NCI-H2107 treated with DMSO at 0.1 percent for 48 hours (cell line): ENCODE results near the gene TRIM71.
"Not testable (repeated sequence)": the region's sequence is repeated elsewhere in the genome, so short reads cannot be mapped to it uniquely, and the experiment has no call there.

Experiments
- DNase-seq: peaks from one replicate; lab custom pipeline; 2025; ENCODE audit not compliant: unreplicated experiment; lab: John Stamatoyannopoulos, UW

TRIM71 gene

GRCh38 chr3:32817558-32818228 is at the start of gene TRIM71:
TRIM71 (plus strand) TSS chr3:32817997; CDS start chr3:32818081, 84 bp downstream.
- DNase-seq, result no peak

- no peak for DNase-seq
These were observed 39.4 kb upstream of the TRIM71 start for GRCh38 chr3:32778389-32778788.

- no peak for DNase-seq
These were observed 37.6 kb upstream of the TRIM71 start for GRCh38 chr3:32780071-32780734.

DNA sequence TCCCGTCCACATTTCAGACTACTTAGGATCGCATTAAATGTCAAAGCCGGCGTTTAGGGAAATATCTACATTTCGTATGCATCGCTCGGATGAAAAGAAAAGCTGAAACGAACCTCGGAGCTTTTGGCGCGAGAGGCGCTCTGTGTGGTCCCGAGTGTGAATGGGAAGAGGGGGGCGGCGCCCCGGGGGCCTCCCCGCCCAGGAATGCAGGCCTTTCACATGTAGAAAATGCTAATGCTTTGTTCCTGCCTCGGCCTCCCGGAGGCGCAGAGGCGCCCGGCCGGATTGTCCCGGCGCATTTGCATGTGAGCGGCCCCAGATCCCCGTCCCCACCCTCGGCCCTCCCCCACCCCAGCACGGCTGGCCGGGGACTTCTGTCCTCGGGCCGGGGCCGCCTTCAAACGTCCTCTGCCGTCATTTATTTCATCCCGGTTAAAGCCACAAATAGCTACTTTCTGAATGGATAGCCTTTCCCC is 37.0 kb upstream of the TRIM71 start:
- no peak for DNase-seq

DNA sequence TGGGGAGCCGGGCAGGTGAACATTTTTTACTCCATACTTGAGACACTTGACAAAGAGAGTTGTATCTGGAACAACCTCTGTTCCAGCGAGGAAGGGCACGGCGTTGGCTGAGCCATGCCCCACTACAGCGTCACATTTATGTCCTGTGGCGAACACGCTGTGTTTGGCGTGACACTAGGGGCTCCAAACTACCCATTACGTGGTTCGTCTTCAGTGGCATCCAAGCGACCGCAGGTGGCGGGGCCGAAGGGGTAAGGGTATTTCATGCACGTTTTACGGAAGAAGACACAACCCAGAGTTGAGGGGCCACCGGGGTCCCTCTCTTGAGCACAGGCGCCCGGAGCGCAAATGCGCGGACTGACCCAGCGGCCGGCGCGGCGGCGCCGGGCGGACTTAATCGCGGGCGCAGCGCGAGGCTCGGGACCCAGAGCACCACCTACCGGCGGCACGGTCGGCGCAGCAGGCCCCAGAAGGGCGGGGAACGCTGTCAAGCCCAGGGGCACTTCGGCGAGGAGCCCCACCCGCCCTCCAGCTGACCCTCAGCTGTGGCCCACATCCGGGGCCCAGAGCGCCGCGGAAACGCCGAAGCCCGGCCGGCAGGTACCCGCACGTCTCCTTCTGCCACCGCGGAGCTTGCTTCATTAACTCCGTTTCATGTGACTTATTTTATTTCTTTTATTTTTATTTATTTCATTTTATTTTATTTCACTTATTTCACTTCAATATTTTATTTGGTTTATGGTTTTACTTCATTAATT is 36.4 kb upstream of the TRIM71 start:
- DNase-seq, result no peak

DNA sequence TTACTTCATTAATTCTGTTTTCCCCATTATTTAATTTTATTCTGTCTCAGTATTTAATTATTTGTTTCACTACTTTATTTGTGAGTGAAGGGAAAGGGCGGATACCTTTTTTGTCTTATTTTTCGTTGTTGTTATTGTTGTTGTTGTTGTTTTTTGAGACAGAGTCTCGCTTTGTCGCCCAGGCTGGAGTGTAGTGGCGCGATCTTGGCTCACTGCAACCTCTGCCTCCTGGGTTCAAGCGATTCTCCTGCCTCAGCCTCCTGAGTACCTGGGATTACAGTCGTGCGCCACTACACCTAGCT is 35.9 kb upstream of the TRIM71 start:
- not testable (repeated sequence) for DNase-seq

DNA sequence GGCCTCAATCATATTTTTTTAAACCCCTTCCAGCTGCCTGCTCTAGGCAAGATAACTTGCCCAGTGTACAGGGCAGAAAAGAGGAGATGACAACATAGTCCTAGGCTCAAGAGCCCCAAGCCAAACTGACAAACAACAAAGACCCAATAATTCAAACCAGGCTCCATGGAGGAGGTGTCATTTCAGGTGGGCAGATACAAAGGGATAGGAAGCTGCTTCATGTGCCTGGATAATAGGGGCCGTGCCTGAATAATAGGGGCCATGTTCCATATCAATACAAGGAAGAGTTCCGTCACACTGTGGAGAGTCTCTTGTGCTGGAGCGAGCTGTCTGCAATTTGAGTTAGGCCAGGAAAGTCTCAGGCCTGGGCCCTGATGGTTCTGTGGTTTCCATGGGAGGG is 35.4 kb upstream of the TRIM71 start:
- DNase-seq, result no peak

GRCh38 chr3:32791833-32792232 is 26.0 kb upstream of the TRIM71 start:
- no peak for DNase-seq

DNA sequence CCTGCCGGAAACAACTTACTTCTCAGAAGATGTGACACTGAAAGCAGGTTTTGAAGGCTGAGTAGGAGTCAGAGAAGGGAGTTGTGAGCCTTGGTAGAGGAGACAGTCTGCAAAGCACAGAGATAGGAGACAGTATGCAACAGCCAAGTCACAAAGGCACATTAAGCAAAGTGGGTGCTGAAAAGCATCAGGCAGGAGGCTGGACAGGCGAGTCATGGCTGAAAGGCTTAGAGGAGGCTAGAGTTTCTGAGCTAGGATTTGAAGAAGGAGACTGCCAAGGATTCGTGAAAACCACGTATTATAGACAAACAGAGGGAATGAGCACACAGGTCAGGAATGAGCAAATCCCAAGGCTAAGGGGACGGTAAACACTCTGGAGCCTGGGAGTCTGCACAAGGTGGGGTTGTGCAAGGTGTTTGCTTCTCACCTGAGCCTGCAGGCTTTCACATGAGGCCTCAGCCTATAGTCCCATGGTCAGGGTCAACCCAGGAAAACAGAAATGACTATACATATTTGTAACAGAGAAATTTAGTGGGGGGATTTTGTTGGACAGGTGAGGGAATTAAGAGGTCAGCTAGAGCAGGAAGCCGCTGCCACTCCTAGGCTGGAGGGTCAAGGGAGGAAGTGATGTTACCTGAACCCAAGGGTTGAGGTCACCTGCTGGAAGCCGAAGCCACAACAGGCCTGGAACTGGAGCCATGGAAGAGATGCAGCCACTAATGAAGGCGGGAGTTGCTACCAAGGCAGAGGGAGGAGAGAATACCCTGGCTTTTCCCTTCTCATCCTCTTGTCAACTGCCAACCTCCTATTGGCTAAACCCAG is 23.1 kb upstream of the TRIM71 start:
- no peak for DNase-seq

DNA sequence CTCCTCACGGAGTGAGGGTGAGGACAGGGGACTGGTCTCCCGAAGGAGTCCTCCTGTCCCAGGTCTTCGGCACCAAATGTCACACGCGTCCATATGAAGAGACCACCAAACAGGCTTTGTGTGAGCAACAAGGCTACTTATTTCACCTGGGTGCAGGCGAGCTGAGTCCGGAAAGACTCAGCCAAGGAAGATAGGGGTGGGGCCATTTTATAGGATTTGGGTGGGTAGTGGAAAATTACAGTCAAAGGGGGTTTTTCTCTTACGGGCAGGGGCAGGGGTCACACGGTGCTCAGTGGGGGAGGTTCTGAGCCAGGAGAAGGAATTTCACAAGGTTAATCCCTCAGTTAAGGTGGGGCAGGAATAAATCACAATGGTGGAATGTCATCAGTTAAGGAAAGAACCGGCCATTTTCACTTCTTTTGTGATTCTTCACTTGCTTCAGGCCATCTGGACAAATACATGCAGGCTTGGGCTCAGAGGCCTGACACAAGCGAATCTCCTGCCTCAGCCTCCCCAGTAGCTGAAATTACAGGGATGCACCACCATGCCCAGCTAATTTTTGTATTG is 21.3 kb upstream of the TRIM71 start:
- DNase-seq, result not testable (repeated sequence)

GRCh38 chr3:32797776-32798175 is 20.0 kb upstream of the TRIM71 start:
- DNase-seq, result no peak

DNA sequence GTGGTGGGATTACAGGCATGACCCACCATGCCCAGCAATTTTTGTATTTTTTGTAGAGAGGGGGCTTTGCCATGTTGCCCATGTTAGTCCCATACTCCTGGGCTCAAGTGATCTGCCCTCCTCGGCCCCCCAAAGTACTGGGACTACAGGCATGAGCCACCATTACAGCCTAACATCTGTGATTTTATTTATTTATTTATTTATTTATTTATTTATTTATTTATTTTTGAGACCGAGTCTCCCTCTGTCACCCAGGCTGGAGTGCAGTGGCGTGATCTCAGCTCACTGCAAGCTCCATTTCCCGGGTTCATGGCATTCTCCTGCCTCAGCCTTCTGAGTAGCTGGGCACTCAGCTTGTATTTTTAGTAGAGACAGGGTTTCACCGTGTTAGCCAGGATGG is 16.4 kb upstream of the TRIM71 start:
- not testable (repeated sequence) for DNase-seq

- DNase-seq, result no peak
These were observed 4.6 kb upstream of the TRIM71 start for GRCh38 chr3:32813180-32813579.

DNA sequence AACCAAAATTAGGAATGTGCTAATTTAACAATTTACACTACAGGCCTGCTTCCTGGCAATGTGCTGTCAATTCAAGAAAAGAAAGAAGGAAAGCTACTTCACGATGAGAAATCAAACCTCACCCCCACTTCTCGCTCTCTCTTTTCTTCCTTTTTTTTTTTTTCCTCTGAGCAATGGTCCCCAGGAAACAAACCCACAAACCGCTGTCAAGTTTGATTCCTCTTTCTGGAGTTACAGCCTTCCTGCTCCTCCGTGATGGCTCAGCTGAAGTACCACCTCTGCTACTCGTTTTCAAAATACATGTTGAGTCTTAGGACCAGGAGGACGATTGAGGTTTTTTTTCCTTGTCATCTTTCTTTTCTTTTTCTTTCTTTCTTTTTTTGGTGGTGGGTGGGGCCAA is 3.4 kb upstream of the TRIM71 start:
- DNase-seq, result no peak

DNA sequence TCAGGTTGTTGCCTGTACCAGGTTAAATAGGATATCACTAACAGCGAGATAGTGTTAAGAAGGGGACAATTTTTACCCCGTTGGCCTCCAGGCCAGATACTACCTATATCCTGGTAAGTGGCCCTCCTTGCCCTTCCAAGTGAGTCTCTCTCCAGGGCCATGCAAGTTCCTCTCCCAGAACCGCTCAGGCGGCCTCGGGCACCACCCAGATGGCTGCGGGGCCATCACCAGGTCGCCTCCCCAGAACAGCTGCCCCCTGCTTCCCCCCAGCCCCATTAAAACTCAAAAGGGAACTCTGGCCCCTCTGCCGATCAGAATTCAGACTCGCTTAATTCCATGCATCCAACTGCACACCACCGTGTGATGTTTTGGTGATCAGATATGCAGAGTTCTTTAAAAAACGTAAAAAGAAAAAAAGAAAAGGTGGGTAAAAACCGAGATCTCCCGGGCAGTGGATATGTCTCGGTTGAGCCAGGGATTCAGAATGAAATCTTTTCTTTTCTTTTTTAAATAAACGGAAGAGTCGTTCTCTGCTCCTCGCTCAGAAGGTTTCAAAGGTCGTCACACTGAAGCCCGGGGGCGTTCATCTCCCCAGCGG is 1.9 kb upstream of the TRIM71 start:
- no peak for DNase-seq

DNA sequence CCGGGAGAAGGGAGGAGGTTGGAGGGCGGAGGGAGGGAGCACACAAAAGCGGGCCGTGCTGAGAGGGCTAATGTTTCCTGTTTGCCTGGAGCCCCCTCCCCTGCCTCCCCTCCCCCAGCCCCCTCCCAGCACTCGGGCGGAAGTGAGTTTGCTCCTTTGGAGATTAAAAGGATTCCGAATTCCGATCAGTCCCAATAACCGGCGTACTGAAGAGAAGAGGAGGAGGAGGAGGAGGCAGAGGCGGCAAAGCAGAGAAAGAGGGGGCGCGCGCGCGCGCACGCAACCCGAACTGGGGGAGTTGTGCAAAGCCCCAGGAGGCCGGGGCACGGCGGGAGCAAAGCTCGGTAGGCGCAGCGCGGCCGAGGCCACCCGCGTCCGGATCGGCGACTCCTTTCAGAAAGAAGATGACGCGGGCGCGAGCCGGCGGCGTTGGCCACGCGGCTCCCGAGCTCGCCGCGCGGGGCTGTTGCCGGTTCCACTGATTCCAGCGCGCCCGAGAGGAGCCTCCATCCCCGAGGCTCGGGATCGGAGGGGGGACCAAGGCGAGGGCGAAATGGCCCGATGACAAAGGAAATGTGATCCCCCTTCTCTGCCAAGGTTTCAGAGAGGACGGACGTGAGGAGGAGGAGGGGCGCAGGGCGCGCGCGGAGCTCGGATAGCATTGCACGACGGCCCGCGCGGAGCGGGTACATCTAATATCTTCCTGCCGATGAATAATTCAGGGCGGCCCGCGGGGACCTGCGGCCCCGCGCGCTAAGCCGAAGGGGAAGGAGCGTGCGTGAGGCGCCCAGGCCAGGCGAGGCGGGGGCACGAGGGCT is 1.1 kb upstream of the TRIM71 start:
- DNase-seq, result no peak

DNA sequence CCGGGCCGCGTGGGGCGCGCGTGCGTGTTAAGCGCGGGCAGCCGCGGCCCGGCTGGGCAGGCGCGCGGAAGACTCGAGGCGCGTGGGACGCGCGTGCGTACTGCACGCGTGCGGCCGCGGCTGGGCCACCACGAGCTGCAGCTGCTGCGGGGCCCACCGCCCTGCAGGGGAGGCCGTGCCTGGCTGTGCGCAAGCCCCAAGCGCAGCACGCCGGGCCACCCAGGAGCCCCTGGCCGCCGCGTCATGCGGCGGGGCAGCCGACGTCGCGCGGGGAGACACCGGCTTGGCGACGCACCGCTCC is 590 bp upstream of the TRIM71 start:
- DNase-seq, result no peak

DNA sequence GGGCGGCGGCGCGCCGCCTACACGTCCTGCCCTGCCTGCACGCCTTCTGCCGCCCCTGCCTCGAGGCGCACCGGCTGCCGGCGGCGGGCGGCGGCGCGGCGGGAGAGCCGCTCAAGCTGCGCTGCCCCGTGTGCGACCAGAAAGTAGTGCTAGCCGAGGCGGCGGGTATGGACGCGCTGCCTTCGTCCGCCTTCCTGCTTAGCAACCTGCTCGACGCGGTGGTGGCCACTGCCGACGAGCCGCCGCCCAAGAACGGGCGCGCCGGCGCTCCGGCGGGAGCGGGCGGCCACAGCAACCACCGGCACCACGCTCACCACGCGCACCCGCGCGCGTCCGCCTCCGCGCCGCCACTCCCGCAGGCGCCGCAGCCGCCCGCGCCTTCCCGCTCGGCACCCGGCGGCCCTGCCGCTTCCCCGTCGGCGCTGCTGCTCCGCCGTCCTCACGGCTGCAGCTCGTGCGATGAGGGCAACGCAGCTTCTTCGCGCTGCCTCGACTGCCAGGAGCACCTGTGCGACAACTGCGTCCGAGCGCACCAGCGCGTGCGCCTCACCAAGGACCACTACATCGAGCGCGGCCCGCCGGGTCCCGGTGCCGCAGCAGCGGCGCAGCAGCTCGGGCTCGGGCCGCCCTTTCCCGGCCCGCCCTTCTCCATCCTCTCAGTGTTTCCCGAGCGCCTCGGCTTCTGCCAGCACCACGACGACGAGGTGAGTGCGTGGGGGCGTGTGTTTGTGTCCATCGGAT is 602 bp downstream of the TRIM71 start:
- no peak for DNase-seq

DNA sequence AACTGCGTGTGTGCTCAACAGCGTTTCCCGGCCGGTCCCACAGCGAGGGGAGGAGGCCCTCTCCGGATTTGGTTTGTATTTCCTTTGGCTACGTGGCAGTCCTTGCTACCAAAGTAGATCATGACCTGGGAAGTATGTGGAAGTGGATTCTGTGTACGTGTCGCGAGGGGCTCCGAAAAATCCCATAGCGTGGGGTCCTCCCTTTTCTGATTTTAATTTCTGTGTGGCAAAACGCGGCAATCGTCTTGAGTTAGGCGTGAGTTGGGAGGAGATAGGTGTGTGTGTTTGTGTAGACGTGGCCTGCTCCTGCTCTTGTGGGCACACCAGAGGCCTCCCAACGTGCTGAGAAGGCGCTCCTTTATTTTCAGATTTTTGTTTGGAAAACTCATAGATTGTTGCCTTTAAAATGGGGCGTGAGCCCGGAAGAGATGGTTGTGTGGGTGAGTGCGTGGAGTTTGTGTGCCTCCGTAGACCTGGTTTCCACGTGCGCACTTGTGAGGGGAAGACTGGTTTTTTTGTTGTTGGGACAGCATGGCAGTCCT is 1.2 kb downstream of the TRIM71 start:
- no peak for DNase-seq
